ENCODE measurements around the gene COL27A1.

The COL27A1 gene

GRCh38 chr9:114282926-114283325 is 127.6 kb downstream of the COL27A1 start:
- no peak for DNase-seq (ENCODE audit: low read depth in 2 of 2, low spot score in 1 of 2)

DNA sequence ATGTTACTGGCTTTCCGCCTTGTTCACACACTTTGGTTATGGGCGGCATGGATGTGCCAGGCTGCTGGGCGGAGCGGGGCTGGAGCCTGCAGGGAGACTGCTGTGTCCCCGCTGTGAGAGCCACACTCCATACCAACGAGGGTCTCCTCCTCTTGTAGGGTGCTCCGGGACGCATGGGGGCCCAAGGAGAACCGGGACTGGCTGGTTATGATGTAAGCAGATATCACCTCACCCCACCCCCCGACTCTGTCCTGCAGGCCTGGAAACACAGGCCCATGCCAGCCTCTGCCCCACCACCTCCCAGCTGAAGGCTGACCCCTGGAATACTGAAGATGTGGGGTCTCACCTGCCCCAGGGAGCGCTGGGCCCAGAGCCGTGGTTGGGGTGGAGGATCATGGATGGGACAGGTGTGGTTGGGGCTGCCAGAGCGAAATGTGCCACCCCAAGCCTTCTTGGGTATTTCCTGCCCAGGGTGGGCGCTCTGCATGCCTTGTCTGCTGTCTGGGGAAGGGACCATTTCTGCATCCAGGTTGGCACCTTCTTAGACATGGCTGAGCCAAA is 128.3 kb downstream of the COL27A1 start:
- no peak for DNase-seq (ENCODE audit: low read depth in 2 of 2, low spot score in 1 of 2)

- no peak for DNase-seq (ENCODE audit: low read depth in 2 of 2, low spot score in 1 of 2)
Measured at GRCh38 chr9:114284316-114285060, 129.2 kb downstream of the COL27A1 start.

- no peak for DNase-seq (ENCODE audit: low read depth in 2 of 2, low spot score in 1 of 2)
Measured at GRCh38 chr9:114285166-114285867, 130.0 kb downstream of the COL27A1 start.

GRCh38 chr9:114286146-114286679 is 130.9 kb downstream of the COL27A1 start:
- DNase-seq (ENCODE audit: low read depth in 2 of 2, low spot score in 1 of 2), result no peak

DNA sequence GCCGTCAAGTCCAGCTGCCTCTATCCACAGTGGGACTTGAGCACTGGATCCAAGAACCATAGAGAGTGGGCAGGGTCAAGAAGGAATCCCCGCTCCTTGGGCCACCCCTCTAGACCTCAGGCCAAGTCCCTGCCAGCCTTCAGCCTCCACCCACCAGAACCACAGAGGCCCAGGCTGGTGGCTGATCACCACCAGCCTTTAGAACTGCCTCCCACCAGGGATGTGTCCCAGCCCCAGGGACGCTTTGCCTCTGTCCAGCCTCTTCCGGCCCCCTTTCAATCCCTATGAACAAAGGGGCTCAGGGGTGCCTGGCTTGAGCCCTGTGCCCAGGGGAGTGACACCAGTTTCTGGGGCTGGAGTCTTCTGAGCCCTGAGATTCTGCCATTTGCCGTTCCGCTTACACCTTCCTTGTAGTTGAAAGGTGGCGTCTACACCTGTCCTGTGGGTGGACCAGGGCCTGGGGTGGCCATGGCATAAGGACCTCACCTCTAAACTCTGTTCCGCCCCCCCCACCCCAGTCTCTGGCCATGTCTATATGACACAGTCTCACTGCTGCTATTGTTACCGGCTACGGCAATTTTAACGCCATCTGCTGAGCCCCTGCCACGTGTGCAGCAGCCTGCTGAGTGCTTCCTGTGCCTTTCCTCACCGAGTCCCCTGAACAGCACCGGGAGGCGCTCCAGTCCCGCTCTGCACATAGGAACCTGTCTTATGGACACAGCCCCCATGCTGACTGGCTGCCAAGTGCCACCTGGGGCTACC is 131.8 kb downstream of the COL27A1 start:
- DNase-seq (ENCODE audit: low read depth in 2 of 2, low spot score in 1 of 2), result no peak

DNA sequence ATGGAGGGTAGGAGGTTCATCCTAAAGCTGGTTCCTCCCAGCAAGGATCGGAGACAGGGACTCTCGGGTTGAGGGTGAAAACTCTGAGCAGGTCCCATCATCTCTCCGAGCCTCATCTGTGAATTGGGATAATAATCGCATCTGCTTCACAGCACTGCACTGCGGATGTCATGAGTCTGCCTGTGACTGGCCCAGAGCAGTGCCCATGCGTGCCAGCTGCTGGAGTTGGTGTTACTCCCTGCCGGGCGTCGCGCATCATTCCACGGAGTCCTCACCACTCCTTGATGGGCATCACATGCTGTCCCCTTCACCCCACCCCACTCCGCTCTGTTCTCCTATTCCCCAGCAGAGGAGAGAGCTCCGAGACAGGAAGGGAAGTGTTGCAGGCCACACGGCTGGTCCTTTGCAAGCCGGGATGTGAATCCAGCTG is 132.4 kb downstream of the COL27A1 start:
- no peak for DNase-seq (ENCODE audit: low read depth in 2 of 2, low spot score in 1 of 2)

DNA sequence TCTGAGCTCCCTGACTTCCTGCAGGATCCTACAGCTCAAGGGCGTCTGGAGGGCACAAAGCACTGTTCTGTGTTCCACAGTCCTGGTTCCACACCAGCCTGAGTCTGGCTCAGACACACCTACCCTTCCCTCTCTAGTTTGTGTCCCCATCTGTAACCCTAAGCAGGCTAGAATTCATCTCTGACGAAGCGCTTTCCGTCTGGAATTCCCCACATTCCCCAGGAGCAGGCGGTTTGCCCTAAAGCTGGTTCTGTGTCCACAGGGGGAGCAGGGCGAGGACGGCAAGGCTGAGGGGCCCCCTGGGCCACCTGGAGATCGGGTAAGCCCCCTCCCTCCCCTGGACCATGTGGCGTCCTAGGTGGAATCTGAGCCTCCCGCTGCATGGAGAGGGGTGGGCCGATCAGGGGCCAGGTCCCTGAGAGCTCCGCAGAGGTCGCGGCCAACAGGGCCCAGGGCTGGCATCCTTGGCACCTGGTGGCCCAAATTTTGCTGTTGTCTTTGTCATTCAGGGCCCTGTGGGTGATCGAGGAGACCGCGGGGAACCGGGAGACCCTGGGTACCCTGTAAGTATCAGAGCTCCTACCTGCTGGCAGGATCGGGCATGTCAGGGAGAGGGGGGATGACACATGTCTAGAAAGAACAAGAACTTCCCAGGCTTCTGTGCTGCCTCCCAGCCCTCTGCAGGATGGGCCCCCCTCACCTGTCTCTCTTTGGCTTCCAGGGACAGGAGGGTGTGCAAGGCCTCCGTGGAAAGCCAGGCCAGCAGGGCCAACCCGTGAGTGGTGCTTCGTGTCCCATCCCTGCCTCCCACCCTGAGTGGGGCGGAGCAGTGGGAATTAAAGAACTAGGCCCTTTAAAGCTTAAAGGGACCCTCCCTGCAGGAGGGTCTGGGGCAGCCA is 133.1 kb downstream of the COL27A1 start:
- DNase-seq (ENCODE audit: low read depth in 2 of 2, low spot score in 1 of 2), result no peak

- DNase-seq (ENCODE audit: low read depth in 2 of 2, low spot score in 1 of 2), result no peak
Measured at GRCh38 chr9:114289106-114289505, 133.8 kb downstream of the COL27A1 start.

- no peak for DNase-seq (ENCODE audit: low read depth in 2 of 2, low spot score in 1 of 2)
Measured at GRCh38 chr9:114289571-114290481, 134.5 kb downstream of the COL27A1 start.

GRCh38 chr9:114290561-114290986 is 135.2 kb downstream of the COL27A1 start:
- no peak for DNase-seq (ENCODE audit: low read depth in 2 of 2, low spot score in 1 of 2)

DNA sequence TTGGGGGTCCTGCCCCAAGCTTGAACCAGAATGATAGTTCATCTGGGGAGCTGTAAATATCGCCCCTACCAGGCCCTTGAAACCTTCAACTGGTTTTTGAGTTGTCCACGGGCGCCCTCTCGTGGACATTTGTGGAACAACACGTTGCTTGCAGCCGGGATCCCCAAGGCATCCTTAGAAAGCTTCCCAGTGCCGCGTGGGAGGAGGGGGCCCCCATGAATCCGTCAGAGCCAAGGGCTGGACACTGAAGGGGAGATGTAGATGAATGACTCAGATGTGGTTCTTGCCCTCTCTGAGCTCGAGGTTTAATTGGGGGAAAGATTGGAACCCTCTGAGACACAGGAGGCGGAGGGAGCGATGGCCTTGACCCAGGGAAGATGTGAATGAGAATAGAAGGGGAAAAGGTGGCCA is 135.7 kb downstream of the COL27A1 start:
- peak; percentile 28 to 60 for DNase-seq (ENCODE audit: low read depth in 2 of 2, low spot score in 1 of 2)

DNA sequence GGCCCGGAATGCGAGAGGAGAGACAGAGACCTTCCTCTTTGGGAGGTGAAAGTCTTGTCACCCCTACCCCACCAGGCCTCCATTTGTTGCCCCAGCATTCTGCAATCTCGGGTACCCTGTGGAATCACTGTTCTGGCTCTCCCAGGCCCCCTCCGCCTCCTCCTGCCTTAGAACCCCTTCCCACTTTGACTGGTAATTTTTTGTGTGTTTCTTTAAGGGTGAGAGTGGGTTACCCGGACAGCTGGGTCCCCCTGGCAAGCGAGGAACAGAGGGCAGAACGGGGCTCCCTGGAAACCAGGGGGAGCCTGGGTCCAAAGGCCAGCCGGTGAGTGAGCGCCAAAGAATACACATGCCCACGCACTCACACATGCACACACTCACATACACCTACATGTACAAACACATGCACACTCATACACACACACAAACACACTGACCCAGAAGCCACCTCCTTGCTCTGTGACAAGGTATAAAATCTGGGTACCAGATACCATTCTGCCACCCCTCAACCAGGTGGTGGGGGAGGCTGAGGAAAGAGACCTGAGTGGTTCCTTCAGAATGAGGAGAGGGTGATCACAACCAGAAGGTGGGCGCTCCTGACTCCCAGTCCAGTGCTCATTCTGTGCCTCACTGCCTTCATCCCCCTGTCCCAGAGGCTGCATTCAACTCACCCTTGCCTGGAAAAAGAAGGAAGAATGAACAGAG is 136.7 kb downstream of the COL27A1 start:
- DNase-seq (ENCODE audit: low read depth in 2 of 2, low spot score in 1 of 2), result no peak

GRCh38 chr9:114294664-114295063 is 139.3 kb downstream of the COL27A1 start:
- no peak for DNase-seq (ENCODE audit: low read depth in 2 of 2, low spot score in 1 of 2)

GRCh38 chr9:114296338-114296737 is 141.0 kb downstream of the COL27A1 start:
- DNase-seq (ENCODE audit: low read depth in 2 of 2, low spot score in 1 of 2), result no peak

DNA sequence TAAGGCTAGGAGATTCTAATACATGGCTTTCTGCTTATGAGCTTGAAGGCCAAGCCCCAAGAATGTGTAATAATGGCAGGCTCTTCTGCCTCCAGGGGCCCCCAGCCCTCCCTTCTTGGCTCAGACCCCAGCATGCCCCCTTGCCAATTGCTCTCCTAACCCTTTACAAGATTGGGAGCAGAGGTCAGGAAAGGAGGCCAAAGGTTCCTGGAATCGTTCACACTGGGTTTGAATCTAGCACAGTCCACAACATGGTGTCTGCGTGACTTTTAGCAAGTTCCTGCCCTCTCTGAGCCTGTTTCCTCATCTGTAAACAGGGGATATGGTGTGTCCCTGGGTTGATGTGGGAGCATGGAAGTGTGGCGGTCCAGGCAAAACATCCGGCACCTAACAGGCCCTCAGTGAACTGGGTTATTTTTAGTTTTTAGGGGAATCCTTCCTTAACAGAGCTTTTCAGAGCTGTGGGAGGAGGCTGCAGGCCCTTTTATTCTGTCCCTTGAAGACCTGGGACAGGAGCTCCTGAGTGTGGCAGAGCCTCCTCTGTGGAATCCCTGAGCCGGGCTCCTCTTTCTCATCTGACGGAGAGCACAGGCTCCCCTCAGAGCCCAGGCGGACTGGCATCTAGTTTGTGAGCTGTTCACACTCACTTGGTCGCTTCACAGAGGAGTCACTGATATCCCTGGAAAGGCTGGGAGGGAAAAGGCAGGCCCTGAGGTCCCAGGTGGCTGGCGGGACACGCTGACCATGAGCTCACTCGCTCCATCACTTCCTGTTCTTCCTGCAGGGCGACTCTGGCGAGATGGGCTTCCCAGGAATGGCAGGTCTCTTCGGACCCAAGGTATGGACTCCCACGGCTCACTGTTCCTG is 144.2 kb downstream of the COL27A1 start:
- DNase-seq (ENCODE audit: low read depth in 2 of 2, low spot score in 1 of 2), result no peak

GRCh38 chr9:114300153-114300845 is 145.0 kb downstream of the COL27A1 start:
- no peak for DNase-seq (ENCODE audit: low read depth in 2 of 2, low spot score in 1 of 2)
